ENCODE data around the gene JAZF1.

- TF ChIP-seq CTCF (IDR thresholded peaks at IDR 0.05) (no peak), POLR2A (IDR thresholded peaks at IDR 0.05) (no peak)
Observed at GRCh38 chr7:28104041-28104541, 76.5 kb downstream of the JAZF1 start.

All from prostate gland (tissue), 2 donors.